ENCODE data around the gene RCN2.
"Not testable (repeated sequence)": the region's sequence is repeated elsewhere in the genome, so short reads cannot be mapped to it uniquely, and the experiment has no call there.

Gene RCN2

GRCh38 chr15:76932135-76932966 lies 802 bp downstream of the RCN2 start:
- DNase-seq: no peak

DNA sequence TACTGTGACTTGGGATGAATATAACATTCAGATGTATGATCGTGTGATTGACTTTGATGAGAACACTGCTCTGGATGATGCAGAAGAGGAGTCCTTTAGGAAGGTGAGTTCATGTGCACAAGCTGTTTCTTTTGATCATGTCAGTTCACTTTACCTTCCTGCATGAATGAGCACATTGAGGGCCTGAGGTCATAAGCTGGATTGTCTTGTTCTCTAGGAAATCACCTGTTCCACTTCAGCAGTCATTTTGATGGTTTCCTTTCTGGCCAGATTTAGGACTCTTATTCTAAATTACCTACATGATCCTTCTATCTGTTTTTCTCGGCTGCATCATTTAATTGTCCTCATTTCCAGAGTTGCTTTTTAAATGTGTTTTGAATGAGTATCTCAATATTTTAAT lies 4.1 kb downstream of the RCN2 start:
- no peak for DNase-seq

- DNase-seq: no peak
Measured at GRCh38 chr15:76936671-76937070, 5.1 kb downstream of the RCN2 start.

- no peak for DNase-seq
Measured at GRCh38 chr15:76938752-76939151, 7.2 kb downstream of the RCN2 start.

DNA sequence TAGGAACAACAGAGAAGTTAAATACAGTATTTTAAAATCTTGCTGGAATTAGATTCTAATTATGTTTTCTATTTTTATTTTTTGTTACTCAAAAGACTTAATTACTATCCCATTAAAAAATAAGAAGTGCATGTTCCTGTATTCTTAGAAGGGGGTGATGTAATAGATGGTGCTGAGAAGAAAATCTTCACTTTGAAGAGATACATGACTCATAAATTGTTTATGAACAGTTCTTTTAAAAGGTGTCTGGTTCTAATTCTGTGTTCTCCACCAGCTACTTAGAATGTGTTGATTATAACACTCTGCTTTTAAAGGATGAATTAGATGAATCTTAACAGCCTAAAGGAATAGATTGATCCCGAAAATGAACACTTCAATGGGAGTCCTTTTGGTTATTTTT lies 8.2 kb downstream of the RCN2 start:
- no peak for DNase-seq

DNA sequence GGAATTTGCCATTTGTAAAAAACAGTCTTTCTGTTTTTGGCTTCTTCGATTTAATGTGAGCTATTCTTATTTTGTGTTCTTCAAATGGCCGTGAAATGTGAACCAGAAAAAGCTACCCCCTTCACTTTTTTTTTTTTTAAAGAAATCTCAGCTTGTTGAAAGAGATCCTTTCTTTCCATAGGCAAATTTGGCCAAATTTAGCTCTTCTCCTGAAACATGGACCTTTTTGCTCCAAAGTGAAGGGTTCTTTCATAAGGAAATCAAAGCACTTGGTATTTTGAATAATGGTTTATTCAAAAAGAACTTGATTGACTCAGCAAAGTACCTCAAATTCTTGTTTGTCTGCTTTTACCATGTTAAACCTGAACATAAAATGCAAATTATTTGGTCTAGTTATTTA lies 10.1 kb downstream of the RCN2 start:
- DNase-seq: no peak

- no peak for DNase-seq
Measured at GRCh38 chr15:76942331-76942730, 10.8 kb downstream of the RCN2 start.

- DNase-seq: no peak
Measured at GRCh38 chr15:76945494-76946093, 14.0 kb downstream of the RCN2 start.

DNA sequence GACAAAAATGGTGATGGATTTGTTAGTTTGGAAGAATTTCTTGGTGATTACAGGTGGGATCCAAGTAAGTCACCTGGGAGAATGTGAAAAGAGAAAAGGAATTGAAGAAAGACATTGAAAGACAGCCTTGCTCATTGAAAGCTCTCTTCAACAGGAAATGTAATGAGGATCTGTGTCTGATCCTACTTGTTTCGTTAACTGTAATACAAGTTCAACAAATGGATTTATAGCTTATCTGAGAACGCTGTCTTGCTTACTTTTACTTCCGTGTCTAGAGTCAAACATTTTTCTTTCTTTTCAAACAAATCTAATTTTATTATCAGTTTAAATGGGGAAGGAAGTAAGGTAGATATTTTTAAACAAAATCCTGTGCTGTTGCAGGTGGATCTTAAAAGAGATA lies 15.9 kb downstream of the RCN2 start:
- DNase-seq: no peak

DNA sequence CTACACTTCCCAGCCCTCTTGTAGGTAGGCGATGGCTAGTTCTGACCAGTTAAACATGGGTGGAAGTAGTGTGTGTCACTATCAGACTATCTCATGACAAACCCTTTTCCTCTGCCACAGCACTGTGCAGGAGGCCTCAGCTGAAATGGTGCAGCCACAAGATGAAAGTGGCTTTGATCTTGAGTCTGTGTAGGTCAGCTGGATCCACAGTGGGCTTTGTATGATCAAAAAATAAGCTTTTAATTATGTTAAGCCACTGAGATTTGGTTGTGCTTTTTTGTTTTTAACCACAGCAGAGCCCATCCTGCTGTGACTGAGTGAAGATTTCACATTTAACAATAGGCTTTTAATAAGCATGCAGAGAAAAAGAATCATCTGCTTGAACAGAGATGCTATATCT lies 19.7 kb downstream of the RCN2 start:
- no peak for DNase-seq

- no peak for DNase-seq
Measured at GRCh38 chr15:76953913-76954312, 22.4 kb downstream of the RCN2 start.

DNA sequence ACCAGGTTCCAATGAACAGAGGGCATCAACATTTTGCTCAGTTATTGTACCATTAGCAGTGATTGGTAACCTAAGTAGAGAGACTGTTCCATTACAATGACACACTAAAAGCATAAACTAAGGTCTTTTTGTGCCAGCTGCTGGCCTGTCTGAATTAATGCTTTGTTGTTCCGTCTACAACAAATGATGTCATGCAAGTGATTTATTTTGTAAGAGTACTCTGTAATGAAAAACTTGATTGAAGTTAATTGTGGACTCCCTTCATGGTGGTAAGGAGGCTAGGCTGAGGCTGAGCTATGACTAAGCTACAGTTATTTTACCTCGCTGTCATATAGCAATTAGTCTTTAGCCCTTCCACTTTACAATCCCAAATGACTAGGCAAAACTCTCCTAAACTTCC lies 23.2 kb downstream of the RCN2 start:
- no peak for DNase-seq

DNA sequence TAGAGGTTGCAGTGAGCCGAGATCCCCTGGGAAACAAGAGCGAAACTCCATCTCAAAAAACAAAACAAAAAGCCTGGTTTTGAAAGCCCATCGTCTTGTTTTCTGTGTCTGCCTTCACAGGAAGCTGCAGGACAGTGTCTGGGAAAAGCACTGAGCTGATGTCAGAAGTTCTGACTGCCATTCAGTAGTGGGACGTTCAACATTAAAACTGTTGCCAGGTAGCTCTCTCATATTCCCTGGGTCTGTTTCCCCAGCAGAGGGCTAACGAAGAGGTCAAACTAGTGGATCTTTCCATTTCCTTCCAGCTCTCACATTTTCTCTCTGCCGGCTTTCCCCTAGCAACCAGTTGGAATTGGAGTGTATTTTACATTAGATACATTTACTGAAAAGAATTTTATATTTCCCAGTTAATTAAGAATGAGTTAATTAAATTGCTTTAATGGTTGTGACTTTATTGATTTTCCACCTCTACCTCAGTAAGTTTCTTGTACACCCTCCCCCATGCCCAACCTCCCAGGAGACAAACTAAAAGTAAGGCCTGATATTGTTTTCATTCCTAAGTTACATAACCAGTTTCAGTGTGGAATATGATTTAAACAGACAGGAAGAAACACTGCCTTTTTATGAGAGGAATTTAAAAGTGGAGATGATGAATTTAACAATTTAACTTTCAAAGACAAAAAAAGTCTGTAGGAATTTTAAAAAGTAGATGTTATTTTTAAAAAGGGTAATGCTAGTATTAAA lies 29.9 kb downstream of the RCN2 start:
- DNase-seq: no peak

DNA sequence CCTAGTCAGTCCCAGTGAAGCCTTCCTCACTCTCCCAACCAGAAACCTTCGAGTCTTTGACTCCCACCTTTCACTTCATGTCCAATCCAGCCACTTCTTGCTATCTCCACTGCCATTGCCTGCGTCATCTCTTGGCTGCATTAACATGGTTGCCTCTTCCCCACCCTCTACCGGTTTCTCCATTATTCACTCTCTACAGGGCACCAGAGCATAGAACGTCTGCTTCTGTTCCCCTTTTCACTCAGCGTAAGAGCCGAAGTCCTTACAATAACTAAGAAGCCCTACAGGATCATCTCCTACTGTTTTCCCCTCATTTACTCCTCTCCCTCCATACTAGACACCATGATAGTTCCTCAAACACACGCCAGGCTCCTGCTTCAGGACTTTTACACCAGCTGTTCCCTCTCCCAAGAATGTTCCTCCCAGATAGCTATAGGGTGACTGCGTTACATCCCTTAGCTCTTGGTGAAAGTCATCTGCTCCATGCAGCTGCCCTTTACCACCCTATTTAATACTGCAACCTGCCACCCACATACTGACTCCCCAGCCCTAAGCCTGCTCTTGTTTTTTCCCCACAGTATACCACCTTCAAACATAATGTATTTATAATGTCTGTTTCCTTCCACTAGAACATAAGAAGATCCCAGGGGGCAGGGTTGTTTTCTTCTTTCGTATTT lies 30.9 kb downstream of the RCN2 start:
- no peak for DNase-seq

GRCh38 chr15:76963596-76963995 lies 32.0 kb downstream of the RCN2 start:
- DNase-seq: no peak

DNA sequence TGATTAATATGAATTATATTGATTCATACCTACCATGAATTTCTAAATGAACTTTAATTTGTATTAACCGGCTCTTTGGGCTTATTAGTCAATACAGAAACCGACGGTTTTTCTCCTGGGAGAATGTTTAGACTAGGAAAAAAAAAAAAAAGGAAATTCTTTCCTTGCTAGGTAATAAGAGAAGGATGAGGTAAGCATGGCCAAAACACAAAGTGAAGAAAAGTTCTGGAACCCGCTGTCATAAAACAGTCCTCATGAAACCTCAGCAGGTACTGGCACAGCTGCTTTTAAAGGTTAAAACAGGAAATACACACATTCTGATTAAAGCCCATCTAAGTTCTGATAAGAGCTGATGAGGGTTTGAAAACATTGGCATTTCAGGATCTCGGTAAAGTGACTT lies 32.6 kb downstream of the RCN2 start:
- DNase-seq: no peak

DNA sequence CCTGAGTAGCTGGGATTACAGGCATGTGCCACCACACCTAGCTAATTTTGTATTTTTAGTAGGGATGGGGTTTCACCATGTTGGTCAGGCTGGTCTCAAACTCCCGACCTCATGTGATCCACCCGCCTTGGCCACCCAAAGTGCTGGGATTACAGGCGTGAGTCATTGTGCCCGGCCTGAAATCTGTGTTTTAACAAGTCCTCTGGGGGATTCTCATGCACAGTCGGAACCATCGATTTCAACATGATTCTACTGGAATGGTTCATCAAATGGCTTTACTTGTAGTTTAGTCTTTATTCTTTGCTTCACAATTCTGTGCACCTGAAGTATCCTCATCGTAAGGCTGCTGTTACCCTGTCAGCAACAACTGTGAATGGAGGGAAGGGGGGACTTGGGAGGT lies 34.5 kb downstream of the RCN2 start:
- not testable (repeated sequence) for DNase-seq

DNA sequence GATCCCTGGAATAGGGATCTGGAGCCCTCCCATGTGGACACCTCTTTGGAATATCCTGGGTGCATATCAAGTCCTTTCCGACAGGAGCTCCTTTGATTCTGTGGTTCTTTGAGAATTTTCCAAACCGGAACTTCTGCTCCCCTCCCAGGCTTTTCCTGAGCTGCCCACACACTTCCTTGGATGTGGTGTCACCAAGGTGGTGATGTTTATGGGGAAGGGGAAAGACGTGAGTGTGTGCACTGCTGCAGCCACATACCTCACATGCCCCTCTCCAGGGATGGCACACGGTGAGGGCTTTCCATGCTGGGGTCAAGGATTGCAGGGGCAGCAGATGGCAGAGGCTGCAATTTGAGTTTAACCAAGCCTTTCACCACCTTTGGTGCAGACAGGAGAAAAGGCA lies 35.5 kb downstream of the RCN2 start:
- DNase-seq: no peak

DNA sequence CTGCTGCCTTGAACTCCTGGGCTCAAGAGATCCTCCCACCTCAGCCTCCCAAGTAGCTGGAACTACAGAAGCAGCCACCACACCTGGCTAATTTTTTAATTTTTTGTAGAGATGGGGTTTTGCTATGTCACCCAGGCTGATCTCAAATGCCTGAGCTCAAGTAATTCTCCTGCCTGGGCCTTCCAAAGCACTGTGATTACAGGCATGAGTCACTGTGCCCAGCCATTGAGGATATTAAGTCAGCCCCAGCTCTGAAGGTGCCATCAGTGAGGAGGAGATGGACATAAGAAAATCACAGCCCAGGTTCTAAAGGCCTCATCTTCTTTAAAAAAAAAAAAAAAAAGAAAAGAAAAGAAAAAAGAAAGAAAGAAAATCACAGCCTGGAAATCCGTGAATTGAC lies 36.8 kb downstream of the RCN2 start:
- no peak for DNase-seq

GRCh38 chr15:76972389-76973361 lies 41.1 kb downstream of the RCN2 start:
- no peak for DNase-seq

GRCh38 chr15:76973362-76973743 lies 41.8 kb downstream of the RCN2 start:
- no peak for DNase-seq

- no peak for DNase-seq
Measured at GRCh38 chr15:76973906-76974305, 42.4 kb downstream of the RCN2 start.

All from NCI-H187 (cell line).